AG08396 (cell line): ENCODE results near the gene MFN1.
A peak's percentile ranks its signal among the peaks of the same experiment; 100 is the strongest.
"Not testable (repeated sequence)": the region's sequence is repeated elsewhere in the genome, so short reads cannot be mapped to it uniquely, and the experiment has no call there.

Experiments
- DNase-seq: peaks from one replicate; pipeline ENCODE4 v3.0.0; 2012; ENCODE audit warnings: low spot score, mixed read lengths

Gene MFN1

DNA sequence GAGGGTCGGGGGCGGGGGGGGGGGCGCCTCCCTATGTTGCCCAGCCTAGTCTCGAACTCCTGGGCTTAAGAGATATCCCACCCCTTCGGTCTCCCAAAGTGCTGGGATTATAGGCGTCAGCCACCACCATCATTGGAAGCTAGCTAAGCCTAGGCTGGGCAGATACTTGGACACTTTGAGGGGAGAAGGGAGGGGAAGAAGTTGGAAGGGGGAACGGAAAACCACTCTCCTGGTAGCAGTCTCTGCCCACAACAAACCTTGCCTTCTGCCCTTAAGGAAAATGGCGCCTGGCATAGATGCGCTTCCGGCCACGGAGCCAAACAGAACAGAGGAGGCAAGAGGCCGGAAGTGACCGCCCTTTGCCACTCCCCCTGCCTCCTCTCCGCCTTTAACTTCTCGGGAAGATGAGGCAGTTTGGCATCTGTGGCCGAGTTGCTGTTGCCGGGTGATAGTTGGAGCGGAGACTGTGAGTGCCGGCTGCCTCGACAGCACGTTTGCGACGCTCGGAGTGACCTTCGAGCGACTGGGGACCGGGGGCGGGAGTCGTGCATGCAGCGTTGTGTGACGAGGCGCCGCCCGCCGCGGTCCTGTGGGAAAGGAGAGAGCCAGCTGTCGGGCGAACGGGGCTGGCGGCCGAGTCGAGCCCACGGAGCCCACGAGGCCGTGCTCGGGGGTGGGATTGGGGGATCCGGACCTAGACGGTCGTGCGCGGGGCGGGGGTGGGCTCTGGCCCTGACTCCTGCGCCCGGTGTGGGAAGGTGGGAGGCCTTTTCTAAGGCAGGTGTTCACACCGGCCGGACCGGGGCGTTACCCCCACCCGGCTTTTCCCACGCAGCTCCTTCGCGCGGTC is at the start of gene MFN1:
TSS of gene MFN1 (plus strand) at position 365 of the 850 bp plus-strand sequence. CDS start 1,143 bp downstream, outside the sequence.
- DNase-seq: peak; percentile 95

DNA sequence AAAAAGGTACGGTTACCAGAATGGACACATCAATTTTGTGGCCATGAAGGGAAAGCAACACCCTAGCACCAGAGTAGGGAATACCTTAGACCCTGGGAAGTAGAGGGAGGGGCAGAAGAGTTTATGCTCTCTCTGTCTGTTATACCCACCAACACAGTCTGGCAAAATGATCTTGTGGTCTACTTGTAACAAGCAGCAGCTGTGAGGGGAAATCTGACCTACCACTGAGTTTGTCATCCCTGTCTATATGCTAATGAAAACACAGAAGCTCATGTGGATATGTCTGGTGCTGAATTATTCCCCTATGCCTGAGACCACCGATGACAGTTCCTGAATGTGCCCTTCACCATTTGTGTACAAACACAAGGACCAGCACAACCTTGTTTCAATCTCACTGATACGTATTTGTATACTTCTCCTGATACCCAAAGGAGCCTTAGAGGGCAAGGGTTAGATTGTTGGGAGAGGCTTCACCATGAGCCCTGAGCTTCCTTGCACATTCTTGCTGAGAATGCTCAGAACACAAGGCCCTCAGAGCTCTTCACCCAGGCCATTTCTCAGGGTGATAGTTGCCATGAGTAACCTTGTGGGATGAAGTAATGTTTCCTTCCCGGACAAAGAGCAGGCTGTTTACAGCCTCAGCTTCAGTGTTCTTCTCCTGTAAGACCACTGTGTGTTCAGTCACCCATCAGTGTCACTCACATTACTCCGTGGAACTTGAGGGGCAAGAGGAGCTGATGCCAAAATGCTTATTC is 49.4 kb upstream of the MFN1 start:
- DNase-seq: no peak

DNA sequence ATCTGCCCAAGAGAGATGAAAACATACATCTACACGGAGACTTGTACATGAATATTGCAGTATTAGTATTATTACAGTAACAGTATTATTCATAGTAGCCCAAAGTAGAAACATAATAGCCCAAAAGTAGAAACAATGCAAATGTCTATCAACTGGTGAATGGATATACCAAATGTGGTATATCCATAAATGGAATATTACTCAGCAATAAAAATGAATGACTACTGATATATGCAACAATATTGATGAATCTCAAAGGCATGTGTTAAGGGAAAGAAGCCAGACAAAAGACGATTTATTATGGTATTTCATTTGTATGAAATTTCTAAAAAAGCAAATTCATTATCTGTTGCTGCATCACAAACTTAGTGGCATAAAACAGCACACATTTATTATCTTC is 48.2 kb upstream of the MFN1 start:
- DNase-seq: no peak

DNA sequence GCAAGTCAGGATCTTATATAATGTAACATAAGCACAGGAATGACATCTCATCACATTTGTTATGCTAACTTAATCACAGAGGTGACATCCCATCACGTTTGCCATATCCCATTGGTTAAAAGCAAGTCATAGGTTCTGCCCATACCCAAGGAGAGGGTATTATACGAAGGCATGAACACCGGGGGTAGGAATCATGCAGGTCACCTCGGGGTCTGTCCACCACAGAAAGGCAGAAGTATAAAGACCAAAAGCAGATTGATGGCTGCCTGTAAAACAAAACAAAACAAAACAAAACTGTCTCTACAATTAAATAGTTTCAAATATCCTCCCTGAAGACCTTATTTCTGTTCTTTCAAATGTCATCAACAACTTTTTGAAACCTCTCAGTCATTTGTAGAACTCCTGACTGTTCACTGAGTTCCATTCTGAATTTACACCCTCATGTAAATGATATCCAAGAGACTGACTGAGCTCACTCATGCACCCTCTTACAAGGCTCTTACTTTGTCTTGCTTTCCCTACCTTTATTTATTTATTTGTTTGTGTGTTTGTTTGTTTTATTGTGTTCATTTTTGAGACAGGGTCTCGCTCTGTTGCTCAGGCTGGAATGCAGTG is 47.4 kb upstream of the MFN1 start:
- no peak for DNase-seq

DNA sequence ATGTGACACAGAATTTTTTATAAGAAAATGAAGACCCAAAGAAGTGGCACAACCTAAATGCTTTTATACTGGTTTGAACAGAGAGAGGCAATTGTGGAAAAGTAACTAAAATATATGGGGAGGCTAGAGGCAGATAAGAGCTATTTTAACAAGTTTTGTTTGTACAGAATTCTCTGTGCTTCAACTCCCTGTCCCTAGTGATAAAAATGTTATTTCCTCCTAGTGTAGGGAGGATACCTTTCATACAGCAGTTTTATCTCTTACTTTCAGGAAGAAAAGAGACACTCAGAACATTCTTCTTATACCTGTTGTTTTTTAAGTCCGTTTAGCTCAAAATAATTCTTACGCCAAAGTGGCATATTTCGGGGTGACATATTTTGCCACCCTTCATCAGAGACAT is 45.9 kb upstream of the MFN1 start:
- no peak for DNase-seq

DNA sequence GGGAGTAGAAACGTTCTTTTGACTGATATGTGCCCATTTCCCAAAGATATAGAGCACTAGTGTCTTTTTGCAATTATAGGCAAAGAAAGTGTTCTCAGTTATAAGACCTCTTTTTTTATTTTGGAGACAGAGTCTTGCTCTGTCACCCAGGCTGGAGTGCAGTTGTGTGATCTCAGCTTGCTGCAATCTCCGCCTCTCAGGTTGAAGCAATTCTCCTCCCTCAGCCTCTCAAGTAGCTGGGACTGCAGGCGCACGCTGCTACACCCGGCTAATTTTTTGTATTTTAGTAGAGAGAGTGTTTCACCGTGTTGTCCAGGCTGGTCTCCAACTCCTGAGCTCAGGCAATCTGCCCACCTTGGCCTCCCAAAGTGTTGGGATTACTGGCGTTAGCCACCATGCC is 45.4 kb upstream of the MFN1 start:
- DNase-seq: no peak

DNA sequence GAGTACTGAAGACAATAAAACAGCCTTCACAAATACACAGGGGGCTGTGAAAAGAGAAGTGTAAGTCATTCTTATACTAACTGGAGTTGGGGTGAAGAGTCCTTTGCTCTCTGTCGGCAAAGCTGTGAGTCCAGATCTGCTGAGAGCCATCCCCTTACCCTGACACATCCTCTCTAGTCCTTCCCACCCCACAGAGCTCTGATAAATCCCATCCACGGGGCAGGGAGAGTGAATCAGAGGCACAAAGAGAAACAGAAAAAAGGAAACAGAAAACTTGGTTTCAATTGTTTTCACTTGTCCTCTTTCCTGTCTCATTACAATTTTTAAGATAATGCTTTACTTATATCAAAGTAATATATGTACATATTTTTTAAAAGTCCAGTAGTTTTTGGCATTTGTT is 42.9 kb upstream of the MFN1 start:
- no peak for DNase-seq

DNA sequence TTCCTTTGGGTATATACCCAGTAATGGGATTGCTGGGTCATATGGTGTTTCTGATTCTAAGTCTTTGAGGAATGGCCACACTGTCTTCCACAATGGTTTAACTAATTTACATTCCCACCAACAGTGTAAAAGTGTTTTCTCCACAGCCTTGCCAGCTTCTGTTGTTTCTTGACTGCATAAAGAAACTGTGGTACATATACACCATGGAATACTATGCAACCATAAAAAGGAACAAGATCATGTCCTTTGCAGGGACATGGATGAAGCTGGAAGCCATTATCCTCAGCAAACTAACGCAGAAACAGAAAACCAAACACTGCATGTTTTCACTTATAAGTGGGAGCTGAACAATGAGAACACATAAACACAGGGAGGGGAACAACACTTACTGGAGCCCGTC is 40.1 kb upstream of the MFN1 start:
- DNase-seq: not testable (repeated sequence)

DNA sequence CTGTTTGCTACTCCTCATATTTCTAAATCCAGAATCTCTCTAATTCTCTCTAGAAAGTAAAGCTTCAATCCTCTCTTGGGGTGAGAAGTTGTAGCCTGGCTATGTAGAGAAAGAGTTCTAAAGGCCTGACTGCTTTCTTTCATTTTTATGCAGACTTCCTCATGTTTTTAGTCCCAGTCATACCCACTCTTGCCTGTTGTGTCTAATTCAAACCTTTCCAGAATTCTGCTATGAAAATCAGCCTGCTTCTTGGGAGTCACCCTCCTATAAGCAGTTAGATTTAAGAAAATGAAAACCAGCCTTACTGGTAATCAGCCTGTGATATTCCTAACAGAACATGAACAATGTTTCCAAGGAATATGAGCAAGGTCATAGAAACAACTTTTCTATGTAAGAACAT is 39.5 kb upstream of the MFN1 start:
- DNase-seq: no peak

DNA sequence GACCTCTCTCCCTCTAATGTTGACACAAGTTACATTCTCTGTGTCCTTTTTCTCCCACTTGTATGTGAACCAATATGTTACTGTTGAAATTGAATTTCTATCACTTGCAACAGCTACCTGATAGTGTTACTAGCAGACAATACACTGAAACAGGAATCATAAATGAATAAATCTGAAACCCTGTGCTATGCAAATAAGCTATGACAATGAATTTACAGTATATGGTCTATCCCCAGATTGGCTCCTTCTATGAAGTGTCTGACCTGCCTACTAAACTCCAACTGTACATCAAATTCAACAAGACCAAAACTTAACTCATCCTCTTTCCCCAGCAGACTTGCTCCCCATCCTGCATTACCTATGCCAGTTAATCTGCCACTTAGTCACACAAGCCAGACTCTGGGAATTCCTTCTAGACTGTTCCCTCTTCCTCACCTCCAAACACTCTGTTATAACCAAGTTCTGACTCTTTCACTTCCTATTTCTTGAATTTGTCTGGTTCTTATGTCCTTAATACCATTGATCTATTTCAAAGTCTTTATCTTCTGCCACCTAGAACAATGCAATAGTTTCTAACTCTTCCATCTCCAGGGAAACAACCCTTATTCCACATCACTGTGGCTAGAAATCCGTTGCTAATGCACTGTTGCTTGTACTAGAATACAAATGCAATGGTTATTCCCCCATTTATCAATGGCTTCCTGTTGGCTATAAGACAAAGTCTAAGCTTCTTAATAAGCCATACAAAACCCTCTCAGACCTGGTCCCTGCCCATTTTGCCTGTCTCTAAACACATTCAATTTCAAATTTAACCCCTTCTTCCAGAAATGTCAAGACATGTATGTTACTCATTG is 38.1 kb upstream of the MFN1 start:
- DNase-seq: no peak

DNA sequence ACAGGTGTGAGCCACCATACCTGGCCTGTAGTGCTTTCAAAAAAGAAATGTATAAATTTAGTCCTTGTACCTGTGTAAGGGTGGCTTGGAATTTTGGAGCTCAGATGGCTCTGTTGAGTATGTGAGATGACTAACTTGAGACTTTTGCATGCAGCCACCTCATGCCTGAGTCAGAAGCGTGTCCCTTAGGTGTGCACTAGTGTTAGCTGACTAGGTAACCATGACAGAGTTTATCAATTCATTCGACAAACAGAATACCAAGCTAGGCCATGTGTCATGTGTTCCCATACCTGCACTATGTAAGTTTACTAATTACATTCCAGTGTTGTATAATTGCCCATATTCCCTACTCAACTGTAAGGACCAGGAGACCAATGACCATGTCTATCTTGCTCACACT is 28.6 kb upstream of the MFN1 start:
- DNase-seq: no peak

DNA sequence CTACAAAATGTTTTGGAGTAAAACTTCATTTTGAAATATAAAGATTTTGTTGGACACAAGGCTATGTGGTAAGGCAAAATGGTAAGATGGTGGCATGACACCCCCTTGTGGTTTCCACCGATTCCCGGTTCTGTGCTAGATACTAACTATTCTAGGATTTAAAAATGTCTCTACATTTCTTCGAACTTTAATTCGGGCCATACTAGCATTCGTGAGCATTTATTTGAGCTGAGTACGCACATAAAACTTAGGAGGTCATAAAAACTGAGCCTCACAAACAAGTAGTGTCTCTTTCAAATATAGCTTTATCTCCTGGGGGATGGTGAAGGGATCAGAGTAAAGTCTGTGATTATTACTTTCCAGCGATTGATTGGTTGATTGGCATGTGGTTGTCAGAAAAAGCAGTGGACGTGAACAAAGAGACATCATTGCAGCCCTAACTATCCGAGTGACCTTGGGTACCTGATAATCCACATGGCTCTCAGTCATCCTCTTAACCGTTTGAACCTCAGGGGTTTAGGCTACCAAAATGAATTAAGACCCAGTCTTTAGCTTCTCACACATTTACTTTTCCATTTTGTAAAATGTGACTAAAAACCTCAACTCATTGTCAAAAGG is 25.7 kb upstream of the MFN1 start:
- DNase-seq: peak; percentile 54

DNA sequence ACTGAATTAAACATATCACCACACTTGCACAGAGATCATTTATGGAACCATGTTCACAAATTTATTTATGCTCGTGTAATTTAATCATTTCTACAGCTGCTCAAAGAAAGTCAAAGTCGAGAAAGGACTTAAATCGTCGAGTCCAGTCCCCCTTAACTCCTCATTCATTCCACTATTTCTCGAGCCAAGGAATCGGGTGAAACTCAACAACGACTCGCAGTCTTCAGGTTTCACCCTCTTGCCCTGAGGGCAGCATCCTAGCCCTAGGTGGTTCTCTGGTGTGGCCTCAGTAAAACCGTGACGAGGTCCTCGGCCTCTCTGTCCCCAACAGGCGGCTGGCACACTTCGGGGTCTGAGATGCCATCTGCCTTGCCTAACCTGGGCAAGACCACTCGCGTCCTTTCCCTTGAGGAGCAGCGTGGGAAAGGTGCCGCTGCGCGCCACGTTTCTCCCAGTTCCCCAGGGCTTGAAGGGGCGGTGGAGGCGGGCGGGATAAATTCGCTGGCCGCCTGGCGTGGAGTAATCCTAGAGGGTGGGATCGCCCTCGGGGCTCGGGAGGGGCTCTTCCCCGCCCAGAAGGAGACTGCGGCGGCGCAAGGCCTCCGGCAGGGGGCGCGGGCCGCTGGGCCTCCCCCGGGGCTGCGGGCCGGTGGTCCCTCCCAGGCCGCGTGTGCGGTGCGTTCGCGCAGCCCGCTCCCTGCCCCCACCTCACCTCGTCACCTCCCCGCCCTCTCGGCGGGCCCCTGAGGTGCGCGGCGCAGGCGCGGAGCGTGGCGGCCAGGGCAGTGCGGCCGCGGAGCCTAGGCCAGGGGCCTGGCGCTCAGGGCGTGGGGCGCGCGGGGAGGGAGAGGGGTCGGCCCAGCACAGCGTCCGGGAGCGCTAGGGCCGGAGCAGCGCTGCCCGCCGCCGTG is 25.0 kb upstream of the MFN1 start, which contains the start of gene ZNF639:
TSS of gene ZNF639 (plus strand) at position 746 of the 911 bp plus-strand sequence. CDS start 5,263 bp downstream, outside the sequence.
- DNase-seq: peak; percentile 96

DNA sequence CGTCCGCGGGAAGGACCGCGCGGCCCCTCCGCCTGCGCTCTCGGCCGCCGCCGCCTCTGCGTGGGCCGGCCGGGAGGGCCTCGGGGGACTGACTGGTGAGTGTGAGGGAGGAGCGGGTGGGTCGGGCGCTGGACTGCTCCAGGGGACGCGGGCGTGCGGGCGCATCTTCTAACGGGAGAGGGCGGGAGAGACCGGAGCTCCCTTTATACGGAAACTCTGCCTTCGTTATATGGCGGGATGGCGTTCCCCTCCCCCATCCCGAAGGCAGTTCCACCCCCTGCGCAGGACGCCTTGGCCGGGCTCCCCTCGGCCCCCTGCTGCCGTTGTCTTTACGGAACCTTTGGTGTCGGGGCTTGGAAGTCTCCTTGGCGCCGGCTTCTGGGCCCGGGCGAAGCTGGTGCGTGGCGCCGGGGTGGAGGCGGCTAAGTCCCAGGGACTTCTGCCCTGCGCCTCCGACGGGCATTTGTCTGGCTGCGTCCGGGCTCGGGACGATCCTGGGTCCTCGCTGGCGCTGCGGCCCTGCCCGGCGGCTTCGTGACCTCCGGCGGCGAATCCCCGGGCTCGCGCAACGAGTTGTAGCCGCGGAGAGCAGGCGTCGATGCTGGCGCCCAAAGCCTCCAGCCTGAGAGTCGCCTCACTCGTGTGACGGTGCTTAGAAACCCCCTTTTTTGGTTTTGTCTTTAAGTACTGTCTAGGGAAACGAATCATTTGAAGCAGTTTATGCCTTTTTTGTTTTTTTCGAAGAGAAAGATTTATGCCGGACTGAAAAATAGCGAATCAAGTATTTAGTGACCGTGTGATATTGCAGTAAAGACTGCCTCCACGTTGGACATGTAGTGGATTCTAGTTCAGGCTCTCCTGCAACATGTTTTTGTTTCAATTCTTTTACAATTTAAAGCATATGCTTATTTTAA is 24.1 kb upstream of the MFN1 start:
- peak; percentile 84 for DNase-seq

DNA sequence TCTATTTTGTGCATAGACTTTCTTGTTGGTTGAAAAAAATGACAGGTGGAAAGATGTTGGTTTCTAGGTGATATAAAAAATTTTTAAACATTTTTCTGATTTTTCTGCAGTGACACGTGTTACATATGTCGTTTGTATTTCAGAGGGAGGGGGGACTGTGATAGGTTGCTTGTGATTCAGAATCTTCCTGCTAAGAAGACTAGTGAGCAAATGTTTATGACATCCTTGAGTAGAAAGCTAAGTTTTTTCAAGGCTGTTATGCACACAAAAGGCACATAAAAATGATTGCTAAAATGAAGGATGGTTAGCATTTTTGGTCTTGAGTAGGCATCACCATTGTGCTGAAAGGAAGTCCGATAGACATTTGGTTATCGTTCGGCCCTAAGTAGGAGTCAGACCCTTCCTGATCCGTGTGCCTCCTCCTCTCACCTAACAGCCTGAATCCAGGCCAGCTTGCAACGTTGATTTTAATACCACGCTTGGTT is 23.2 kb upstream of the MFN1 start:
- DNase-seq: peak; percentile 40

DNA sequence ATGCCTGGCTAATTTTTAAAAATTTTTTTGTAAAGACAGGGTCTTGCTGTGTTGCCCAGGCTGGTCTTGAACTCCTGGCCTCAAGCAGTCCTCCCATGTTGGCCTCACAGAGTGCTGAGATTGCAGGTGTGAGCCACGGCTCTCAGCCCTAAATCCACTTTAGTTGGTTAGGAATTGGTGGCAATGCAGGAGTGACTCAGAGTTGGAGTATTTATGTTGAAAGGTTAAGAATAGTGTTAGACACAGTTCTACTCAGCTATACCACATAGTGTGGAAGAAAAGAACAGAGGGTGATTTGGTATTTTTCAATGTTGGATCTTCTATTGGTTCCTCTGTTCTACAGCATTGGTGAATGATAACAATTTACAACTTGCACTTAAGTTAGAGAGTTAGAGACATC is 17.1 kb upstream of the MFN1 start:
- no peak for DNase-seq

DNA sequence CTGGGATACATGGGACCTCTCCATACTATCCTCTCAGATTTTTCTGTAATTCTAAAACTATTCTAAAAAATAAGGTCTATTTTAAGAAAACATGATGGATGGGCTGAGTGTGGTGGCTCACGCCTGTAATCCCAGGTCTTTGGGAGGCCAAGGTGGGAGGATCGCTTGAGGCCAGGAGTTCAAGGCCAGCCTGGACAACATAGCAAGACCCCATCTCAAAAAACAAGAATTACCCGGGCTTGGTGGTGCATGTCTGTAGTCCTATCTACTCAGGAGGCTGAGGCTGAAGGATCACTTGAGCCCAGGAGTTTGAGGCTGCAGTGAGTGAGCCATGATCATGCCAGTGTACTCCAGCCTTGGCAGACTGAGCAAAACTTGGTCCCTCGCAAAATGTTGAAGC is 15.3 kb upstream of the MFN1 start:
- DNase-seq: no peak

DNA sequence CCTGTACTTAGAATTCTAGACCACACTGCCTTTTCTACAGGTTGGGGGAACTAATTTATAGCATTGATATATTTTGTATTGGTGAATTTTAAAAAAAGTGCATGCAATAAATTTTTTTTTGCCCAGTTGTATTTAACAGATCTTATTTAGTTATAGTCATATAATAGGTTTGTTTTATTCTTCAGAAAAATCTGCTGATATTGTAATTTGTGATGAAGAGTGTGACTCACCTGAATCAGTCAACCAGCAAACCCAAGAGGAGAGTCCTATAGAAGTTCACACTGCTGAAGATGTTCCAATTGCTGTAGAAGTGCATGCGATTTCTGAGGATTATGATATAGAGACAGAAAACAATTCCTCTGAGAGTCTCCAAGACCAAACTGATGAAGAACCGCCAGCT is 14.4 kb upstream of the MFN1 start:
- DNase-seq: no peak

DNA sequence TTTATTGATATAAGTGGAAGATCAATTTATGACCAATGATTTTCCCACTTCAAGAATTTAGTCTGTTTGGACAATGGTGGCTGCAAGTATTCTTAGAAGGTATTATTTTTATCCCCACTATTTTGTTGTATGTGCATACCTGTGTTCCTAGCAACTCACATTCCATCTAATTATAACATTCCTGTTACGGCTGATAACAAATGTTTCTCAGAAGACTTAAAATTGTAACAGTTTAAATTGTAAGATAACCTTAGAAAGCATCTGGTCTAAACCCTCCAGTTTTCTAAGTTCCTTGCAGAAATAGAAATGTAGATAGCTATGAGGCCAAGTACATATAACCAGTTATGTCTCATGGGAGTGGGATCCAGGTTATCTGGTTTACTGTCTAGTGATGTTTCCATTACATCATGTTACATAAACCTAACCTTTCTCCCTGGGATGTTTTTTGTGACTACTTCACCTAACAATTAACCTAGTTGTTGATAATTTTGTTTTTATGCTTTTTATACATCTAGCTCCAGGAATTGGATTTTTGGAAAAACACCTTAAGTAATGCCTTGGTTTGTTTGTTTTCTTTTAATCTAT is 11.1 kb upstream of the MFN1 start:
- no peak for DNase-seq
